22Rv1 (cell line): ENCODE data around the gene TTC28.

Experiments used
- CTCF ChIP-seq: fragments of 450-650 bp; IDR thresholded peaks from 2 replicates; pipeline ENCODE4 v1.5.1; 2017; ENCODE audit warnings: mild to moderate bottlenecking
- ZFX ChIP-seq: fragments of 450-650 bp; IDR thresholded peaks from 2 replicates; pipeline ENCODE4 v1.6.1; 2017; ENCODE audit warnings: antibody characterized with exemption, borderline replicate concordance

- no peak for TF ChIP-seq CTCF
- no peak for TF ChIP-seq ZFX
Measured at GRCh38 chr22:28332410-28332809, 347.2 kb downstream of the TTC28 start.
